ENCODE measurements around the gene GZMH.
"Not testable (repeated sequence)": the region's sequence is repeated elsewhere in the genome, so short reads cannot be mapped to it uniquely, and the experiment has no call there.

Gene GZMH, protein sequence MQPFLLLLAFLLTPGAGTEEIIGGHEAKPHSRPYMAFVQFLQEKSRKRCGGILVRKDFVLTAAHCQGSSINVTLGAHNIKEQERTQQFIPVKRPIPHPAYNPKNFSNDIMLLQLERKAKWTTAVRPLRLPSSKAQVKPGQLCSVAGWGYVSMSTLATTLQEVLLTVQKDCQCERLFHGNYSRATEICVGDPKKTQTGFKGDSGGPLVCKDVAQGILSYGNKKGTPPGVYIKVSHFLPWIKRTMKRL

DNA sequence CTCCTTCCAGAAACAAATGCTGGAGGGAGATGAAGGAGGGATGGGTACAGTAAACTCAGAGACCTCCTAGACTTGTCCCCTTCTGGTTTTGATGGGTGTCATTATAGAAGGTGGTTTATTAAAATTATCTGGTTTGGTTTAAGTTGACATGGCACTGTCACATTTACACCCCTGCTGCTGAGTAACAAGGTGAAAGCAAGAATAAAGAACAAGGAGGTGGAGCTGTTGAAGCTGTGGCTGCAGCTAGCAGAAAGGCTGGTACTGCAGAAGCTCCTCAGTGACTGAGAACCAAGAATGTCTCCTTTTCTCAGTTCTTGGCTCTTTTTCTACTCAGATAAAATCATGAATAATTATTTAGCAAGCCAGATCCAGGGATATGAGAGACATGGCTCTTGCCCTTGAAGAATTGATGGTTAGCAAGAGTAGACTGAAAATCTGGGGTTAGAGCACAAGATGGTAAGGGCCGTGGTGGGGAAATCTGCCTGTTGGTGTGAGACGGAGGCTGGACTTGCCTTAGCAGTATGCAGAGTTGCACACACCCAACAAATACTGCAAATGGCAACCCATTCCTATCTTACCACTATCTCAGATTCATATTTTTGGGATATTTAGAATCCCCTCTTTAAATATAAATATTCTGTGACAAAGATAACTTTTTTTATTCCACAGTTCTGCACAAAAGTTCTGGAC lies at the start of gene GZMH:
Gene GZMH, minus strand, starts transcription at position 31 of the 690 bp plus-strand sequence. CDS start 72 bp downstream, outside the sequence.
- H4K20me1 ChIP-seq (ENCODE audit: insufficient read depth), result no peaks in the 10 kb centered on the region
- no peak within 1 kb of the TSS for H3K27ac ChIP-seq
- H2AFZ ChIP-seq (ENCODE audit: low read depth), result no peak within 1 kb of the TSS
- H3K4me2 ChIP-seq, result no peak within 1 kb of the TSS
- H3K36me3 ChIP-seq (ENCODE audit: insufficient read depth), result no peaks in the 10 kb centered on the region
- H3K9ac ChIP-seq, result no peak within 1 kb of the TSS
- peaks cover 88% of the 10 kb centered on the region for H3K4me1 ChIP-seq (ENCODE audit: low read depth, poor library complexity, severe bottlenecking)
- no peaks in the 10 kb centered on the region for H3K79me2 ChIP-seq (ENCODE audit: insufficient read depth, low read depth)
- H3K27me3 ChIP-seq (ENCODE audit: insufficient read depth, low read depth), result no peaks in the 10 kb centered on the region
- H3K4me3 ChIP-seq (IDR thresholded peaks at IDR 0.05; ENCODE audit: insufficient read depth, low read depth, low read length), result no peak within 1 kb of the TSS
- TF ChIP-seq CTCF (conservative IDR thresholded peaks at IDR 0.05; ENCODE audit: low read depth, low read length), result no peak

DNA sequence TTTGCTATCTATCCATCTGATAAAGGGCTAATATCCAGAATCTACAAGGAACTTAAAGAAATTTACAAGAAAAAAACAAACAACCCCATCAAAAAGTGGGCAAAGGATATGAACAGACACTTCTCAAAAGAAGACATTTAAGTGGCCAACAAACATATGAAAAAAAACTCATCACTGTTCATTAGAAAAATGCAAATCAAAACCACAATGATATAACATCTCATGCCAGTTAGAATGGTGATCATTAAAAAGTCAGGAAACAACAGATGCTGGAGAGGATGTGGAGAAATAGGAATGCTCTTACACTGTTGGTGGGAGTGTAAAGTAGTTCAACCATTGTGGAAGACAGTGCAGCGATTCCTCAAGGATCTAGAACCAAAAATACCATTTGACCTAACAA lies 38.9 kb upstream of the GZMH start:
- H3K27me3 ChIP-seq (ENCODE audit: insufficient read depth, low read depth); H3K79me2 ChIP-seq (ENCODE audit: insufficient read depth, low read depth); H3K4me3 ChIP-seq (IDR thresholded peaks at IDR 0.05; ENCODE audit: insufficient read depth, low read depth, low read length); H3K36me3 ChIP-seq (ENCODE audit: insufficient read depth); H3K9ac ChIP-seq; H4K20me1 ChIP-seq (ENCODE audit: insufficient read depth); H3K27ac ChIP-seq; H3K4me1 ChIP-seq (ENCODE audit: low read depth, poor library complexity, severe bottlenecking); H2AFZ ChIP-seq (ENCODE audit: low read depth); H3K4me2 ChIP-seq: not testable (repeated sequence)

- Histone ChIP-seq H3K4me2 (no peak overlapping the region), H4K20me1 (ENCODE audit: insufficient read depth) (no peaks in the 10 kb centered on the region), H3K27me3 (ENCODE audit: insufficient read depth, low read depth) (no peaks in the 10 kb centered on the region), H3K9ac (no peak overlapping the region), H3K36me3 (ENCODE audit: insufficient read depth) (no peaks in the 10 kb centered on the region), H3K4me1 (ENCODE audit: low read depth, poor library complexity, severe bottlenecking) (no peaks in the 10 kb centered on the region), H3K27ac (no peak overlapping the region), H2AFZ (ENCODE audit: low read depth) (no peak overlapping the region), H3K79me2 (ENCODE audit: insufficient read depth, low read depth) (no peaks in the 10 kb centered on the region), H3K4me3 (IDR thresholded peaks at IDR 0.05; ENCODE audit: insufficient read depth, low read depth, low read length) (no peak overlapping the region)
- no peak for TF ChIP-seq CTCF (conservative IDR thresholded peaks at IDR 0.05; ENCODE audit: low read depth, low read length)
Observed at GRCh38 chr14:24639905-24640304, 30.4 kb upstream of the GZMH start.

GRCh38 chr14:24639270-24639669 lies 29.8 kb upstream of the GZMH start:
- Histone ChIP-seq H3K4me3 (IDR thresholded peaks at IDR 0.05; ENCODE audit: insufficient read depth, low read depth, low read length) (no peak overlapping the region), H3K4me1 (ENCODE audit: low read depth, poor library complexity, severe bottlenecking) (no peaks in the 10 kb centered on the region), H3K79me2 (ENCODE audit: insufficient read depth, low read depth) (no peaks in the 10 kb centered on the region), H3K36me3 (ENCODE audit: insufficient read depth) (no peaks in the 10 kb centered on the region), H4K20me1 (ENCODE audit: insufficient read depth) (no peaks in the 10 kb centered on the region), H3K27ac (no peak overlapping the region), H2AFZ (ENCODE audit: low read depth) (no peak overlapping the region), H3K4me2 (no peak overlapping the region), H3K27me3 (ENCODE audit: insufficient read depth, low read depth) (no peaks in the 10 kb centered on the region), H3K9ac (no peak overlapping the region)
- TF ChIP-seq CTCF (conservative IDR thresholded peaks at IDR 0.05; ENCODE audit: low read depth, low read length), result no peak

- no peaks in the 10 kb centered on the region for H4K20me1 ChIP-seq (ENCODE audit: insufficient read depth)
- H3K4me2 ChIP-seq, result no peak within 1 kb of the TSS
- H3K4me1 ChIP-seq (ENCODE audit: low read depth, poor library complexity, severe bottlenecking), result no peaks in the 10 kb centered on the region
- H2AFZ ChIP-seq (ENCODE audit: low read depth), result no peak within 1 kb of the TSS
- no peak within 1 kb of the TSS for H3K4me3 ChIP-seq (IDR thresholded peaks at IDR 0.05; ENCODE audit: insufficient read depth, low read depth, low read length)
- no peaks in the 10 kb centered on the region for H3K27me3 ChIP-seq (ENCODE audit: insufficient read depth, low read depth)
- H3K36me3 ChIP-seq (ENCODE audit: insufficient read depth), result no peaks in the 10 kb centered on the region
- TF ChIP-seq CTCF (conservative IDR thresholded peaks at IDR 0.05; ENCODE audit: low read depth, low read length), result no peak
- H3K79me2 ChIP-seq (ENCODE audit: insufficient read depth, low read depth), result no peaks in the 10 kb centered on the region
- no peak within 1 kb of the TSS for H3K9ac ChIP-seq
- no peak within 1 kb of the TSS for H3K27ac ChIP-seq
Observed at GRCh38 chr14:24634158-24634557, 24.7 kb upstream of the GZMH start, which contains the start of gene GZMB. Gene GZMB, minus strand, starts transcription at chr14:24634190. Its CDS starts 30 bp downstream, at chr14:24634160.
